Stimulated activated naive CD4-positive, alpha-beta T cell (primary cell): ENCODE data around the gene BRF1.
A peak's percentile ranks its signal among the peaks of the same experiment; 100 is the strongest.

Source experiments
- DNase-seq, 6 experiments: peaks; one replicate each; lab custom pipeline; 2025; lab: John Stamatoyannopoulos, UW

BRF1 gene

DNA sequence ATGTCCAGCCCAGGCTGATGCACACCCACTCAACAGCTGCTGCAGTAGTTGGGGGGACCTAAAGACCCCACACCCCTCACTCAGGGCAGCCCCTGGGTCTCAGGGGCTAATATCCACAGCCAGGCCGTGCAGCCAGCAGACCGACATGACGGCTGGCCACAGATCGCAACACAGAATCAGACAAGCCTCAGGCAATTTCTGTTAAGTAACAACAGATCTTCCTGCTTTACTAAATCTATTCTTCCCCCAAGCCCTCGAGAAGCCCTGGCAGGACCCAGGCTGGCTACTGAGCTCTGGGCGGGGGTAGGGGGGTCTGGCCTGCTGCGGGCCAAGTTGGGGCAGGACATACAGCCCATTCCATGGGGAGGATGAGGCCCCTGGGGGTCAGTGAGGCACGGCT is 91.7 kb downstream of the BRF1 start:
- no peak for DNase-seq

- no peak for DNase-seq
Observed at GRCh38 chr14:105208738-105209075, 92.1 kb downstream of the BRF1 start.

GRCh38 chr14:105207996-105208737 is 92.6 kb downstream of the BRF1 start:
- DNase-seq = no peak

- no peak for DNase-seq
Observed at GRCh38 chr14:105207460-105207901, 93.3 kb downstream of the BRF1 start.

DNA sequence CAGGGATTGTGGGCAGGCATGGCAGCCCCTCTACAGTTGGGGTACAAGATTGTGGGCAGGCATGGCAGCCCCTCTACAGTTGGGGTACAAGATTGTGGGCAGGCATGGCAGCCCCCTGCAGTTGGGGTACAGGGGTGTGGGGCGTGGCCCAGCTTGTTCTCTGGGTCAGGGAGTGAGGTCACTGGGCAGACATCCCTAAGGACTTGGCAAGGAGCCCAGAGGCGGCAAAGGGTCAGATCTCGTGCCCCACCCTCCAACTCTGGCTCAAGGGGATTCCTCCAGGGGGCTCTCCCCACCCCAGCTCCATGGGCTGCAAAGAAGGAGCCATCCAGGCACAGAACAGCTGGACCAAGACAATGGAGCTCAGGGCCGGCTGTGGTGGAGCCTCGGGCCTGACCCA is 93.9 kb downstream of the BRF1 start:
- no peak for DNase-seq

- no peak for DNase-seq
Observed at GRCh38 chr14:105205673-105206208, 95.1 kb downstream of the BRF1 start.

- no peak for DNase-seq
Observed at GRCh38 chr14:105204931-105205672, 95.7 kb downstream of the BRF1 start.

GRCh38 chr14:105204206-105204930 is 96.4 kb downstream of the BRF1 start:
- no peak for DNase-seq

GRCh38 chr14:105203701-105204100 is 97.1 kb downstream of the BRF1 start:
- DNase-seq = no peak

DNA sequence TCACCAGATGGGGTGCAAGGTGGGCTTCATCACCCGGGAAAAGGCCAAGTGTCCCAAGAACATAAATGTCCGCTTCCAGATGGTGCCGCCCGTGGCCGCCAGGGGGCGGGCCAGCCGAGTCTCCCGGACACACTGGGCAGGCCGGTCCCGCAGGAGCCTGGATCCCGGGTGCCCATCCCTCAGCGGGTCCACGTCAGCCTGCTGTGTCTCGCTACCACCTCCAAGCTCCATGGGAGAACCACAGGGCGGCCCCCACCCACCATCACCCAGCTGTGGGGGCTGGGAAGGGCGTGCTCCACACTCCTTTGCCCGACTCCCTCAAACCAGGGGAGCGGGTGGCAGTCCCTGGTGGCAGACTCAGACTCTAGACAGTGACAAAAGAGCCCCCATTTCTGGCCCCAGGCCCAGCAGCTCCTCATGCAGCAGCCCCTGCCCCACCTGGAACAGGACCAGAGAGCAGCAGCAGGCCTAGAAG is 97.7 kb downstream of the BRF1 start:
- peak in 5 of 6 experiments; percentile 28 to 58 (median 48) for DNase-seq

DNA sequence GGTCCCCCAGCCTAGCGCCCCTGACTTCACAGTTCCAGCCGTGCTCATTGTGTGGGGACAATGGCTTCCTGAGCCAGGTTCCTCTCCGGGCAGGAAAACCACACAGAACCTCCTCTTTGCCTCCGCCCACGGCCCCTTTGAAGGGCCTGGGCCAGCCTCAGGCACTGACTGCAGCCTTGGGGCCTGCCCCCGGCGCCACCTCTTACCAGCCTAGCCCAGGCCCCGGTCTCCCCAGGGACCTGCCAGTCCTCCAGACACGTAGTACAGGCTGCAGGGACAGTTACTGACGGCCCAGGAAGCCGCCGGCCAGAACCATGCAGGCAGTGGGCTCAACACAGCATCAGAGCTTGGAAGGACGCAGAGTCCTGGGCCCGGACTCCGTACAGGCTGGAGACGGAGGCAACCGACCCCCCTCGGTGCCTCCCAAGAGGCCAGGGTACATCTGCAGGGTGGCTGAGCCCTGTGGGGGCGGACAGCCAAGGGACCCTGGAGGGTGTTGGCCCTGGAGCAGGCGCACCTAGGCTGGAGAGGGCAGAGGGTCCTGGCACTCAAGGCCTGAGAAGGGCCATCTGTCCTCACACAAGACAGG is 98.8 kb downstream of the BRF1 start:
- peak in 1 of 6 experiments; percentile 26 for DNase-seq

GRCh38 chr14:105201156-105201924 is 99.5 kb downstream of the BRF1 start:
- DNase-seq = no peak

- no peak for DNase-seq
Observed at GRCh38 chr14:105200641-105201040, 100.2 kb downstream of the BRF1 start.

DNA sequence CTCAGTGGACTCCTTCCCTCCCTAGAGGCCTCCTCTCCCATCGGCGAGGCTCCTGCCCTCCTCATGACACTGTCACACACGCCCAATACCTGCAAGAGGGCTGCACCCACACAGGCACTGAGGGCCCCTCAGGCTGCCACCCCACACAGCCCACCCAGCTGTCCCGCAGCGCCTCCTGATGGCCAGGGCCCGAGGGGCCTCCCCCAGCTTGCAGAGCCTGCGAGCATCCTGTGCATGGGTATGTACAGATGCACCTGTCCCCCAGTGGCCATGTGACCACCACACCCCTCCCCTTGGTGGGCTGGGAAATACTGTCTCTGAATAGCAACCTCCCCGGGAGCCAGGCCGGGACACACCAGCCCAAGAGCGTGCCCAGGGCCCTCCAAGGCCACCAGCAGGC is 100.7 kb downstream of the BRF1 start:
- no peak for DNase-seq

DNA sequence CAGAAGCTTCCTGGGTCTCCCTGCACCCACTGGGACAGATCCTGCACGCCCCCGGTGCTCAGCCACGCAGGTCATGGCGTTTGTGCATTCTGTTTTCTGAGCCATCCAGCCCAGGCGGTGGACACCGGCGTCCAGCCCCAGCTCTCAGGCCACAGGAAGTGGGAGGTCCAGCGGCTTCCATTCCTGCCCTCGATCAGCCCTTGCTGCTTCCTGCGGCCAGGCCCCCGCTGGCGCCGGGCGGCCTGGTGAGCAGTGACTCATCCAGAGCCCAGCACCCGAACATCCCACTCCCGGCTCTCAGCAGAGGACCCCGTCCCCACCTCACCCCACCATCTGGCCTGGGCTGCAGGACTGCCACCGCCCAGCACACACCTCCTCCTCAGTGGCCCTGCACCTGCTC is 101.7 kb downstream of the BRF1 start:
- DNase-seq = no peak

GRCh38 chr14:105198588-105198987 is 102.2 kb downstream of the BRF1 start:
- no peak for DNase-seq

DNA sequence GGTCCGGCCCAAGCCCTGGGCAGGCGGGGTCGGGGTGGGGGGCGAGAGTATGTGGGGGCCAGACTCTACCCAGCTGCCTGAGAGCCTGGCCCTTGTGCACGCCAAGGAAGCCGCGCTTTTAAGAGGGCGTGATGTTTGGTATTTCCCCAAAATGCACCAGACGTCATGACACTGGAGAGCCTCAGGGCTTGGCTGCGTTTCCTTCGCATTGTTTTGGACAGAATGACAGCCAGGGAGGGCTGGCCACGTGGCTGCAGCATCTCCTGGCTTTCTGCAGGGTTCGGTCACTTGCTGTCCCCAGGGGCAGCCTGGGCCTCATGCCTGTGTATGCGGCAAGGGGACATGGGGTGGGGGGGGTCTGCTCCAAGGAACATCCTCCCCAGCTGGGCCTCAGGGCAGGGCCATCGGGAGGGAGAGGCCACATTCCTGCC is 103.6 kb downstream of the BRF1 start:
- DNase-seq = no peak

GRCh38 chr14:105196265-105196960 is 104.4 kb downstream of the BRF1 start:
- DNase-seq = no peak

DNA sequence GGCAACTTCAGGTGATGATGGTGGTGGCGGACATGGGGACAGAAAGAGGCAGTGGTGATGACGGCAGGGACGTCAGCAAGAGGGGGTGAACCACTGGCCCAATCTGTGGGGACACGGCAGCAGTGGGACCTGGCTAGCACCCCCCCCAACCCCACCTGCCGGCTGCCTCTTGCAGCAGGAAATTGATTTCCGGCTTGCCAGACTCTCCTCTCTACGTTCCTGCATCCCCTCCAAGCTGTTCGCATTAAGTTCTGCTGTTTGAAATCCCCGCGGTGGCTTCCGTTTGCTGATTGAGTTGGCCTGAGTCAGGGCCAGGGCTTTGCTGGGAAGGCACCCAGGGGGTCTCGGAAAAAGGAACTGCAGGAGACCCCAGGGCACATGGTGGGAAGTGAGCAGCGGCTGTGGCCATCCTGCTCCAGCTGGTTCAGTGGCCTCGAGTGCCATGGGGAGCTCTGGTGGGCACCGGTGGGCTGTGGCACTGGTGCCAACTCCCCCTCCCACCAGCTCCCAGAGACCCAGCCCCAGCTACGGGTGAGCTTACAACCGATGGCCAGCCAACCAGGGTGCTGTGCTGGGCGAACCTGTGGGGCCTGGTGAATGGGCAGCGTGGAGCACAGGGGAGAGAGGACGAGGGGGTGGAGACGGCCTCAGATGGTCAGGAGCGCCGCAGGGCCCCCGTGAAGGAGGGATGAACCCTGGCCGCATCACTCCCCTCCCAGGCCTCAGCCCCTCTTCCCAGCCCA is 105.1 kb downstream of the BRF1 start:
- DNase-seq = peak in 4 of 6 experiments; percentile 17 to 37 (median 20)

GRCh38 chr14:105195051-105195450 is 105.8 kb downstream of the BRF1 start:
- no peak for DNase-seq
